ENCODE data around the gene ZSWIM9. TPM values are rescaled to one million over a fixed set of nuclear protein-coding genes. Genes with fewer than 3 reads are reported as not detected.

The ZSWIM9 gene
- total and polyA plus RNA-seq, 4 donors, result 0.25 to 2.5 (median 1.6) TPM

DNA sequence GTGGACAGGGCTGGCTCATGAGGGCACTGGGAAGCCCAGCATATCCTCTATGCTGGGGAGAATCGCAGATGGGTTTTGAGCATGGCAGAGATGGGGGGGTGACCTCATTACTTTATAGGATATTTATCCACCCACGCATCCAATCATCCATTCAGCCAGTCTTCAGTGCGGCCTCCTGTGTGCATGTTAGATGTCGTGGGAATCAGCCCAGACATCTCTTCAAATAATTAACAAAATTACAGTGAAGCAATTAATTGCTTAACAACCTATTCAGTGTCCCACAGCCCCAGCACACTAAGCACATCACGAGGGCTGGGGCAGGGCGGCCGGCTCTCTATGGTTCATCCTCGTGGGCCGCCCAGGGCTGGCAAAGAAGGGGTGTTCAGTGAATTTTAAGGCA lies 21.9 kb upstream of the ZSWIM9 start:
- 87% methylated on average over 9 of the region's 9 CpGs for WGBS
- H3K4me1 ChIP-seq (ENCODE audit: control insufficient read depth in 4 of 4, insufficient read depth in 4 of 4, low read length in 3 of 4), result peaks cover 8 to 32% (median 31%) of the 10 kb centered on the region in 4 donors
- no peak overlapping the region for H3K27ac ChIP-seq (ENCODE audit: low read depth in 1 of 2, low read length in 2 of 2)
- no peaks in the 10 kb centered on the region for H3K27me3 ChIP-seq (ENCODE audit: control insufficient read depth in 4 of 4, insufficient read depth in 4 of 4, low read length in 3 of 4)
- H3K9me3 ChIP-seq (ENCODE audit: control insufficient read depth in 4 of 4, low read length in 3 of 4), result no peaks in the 10 kb centered on the region
- no peak overlapping the region for H3K4me3 ChIP-seq (ENCODE audit: low read depth in 1 of 3, low read length in 3 of 3)
- H3K36me3 ChIP-seq (ENCODE audit: control insufficient read depth in 4 of 4, insufficient read depth in 3 of 4, low read depth in 1 of 4, low read length in 3 of 4), result peaks cover 0 to 3% (median under 1%) of the 10 kb centered on the region in 4 donors
- no peak overlapping the region for H3K9ac ChIP-seq (ENCODE audit: low read depth in 1 of 2, low read length in 2 of 2)
- TF ChIP-seq TAF1 (conservative IDR thresholded peaks at IDR 0.05), result no peak
- TF ChIP-seq, protein P1, sequence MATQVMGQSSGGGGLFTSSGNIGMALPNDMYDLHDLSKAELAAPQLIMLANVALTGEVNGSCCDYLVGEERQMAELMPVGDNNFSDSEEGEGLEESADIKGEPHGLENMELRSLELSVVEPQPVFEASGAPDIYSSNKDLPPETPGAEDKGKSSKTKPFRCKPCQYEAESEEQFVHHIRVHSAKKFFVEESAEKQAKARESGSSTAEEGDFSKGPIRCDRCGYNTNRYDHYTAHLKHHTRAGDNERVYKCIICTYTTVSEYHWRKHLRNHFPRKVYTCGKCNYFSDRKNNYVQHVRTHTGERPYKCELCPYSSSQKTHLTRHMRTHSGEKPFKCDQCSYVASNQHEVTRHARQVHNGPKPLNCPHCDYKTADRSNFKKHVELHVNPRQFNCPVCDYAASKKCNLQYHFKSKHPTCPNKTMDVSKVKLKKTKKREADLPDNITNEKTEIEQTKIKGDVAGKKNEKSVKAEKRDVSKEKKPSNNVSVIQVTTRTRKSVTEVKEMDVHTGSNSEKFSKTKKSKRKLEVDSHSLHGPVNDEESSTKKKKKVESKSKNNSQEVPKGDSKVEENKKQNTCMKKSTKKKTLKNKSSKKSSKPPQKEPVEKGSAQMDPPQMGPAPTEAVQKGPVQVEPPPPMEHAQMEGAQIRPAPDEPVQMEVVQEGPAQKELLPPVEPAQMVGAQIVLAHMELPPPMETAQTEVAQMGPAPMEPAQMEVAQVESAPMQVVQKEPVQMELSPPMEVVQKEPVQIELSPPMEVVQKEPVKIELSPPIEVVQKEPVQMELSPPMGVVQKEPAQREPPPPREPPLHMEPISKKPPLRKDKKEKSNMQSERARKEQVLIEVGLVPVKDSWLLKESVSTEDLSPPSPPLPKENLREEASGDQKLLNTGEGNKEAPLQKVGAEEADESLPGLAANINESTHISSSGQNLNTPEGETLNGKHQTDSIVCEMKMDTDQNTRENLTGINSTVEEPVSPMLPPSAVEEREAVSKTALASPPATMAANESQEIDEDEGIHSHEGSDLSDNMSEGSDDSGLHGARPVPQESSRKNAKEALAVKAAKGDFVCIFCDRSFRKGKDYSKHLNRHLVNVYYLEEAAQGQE (IDR thresholded peaks at IDR 0.05), result no peak
- TF ChIP-seq GABPA (IDR thresholded peaks at IDR 0.05 in 1 of 2, conservative IDR thresholded peaks at IDR 0.05 in 1 of 2), result no peak
- TF ChIP-seq, protein P2, sequence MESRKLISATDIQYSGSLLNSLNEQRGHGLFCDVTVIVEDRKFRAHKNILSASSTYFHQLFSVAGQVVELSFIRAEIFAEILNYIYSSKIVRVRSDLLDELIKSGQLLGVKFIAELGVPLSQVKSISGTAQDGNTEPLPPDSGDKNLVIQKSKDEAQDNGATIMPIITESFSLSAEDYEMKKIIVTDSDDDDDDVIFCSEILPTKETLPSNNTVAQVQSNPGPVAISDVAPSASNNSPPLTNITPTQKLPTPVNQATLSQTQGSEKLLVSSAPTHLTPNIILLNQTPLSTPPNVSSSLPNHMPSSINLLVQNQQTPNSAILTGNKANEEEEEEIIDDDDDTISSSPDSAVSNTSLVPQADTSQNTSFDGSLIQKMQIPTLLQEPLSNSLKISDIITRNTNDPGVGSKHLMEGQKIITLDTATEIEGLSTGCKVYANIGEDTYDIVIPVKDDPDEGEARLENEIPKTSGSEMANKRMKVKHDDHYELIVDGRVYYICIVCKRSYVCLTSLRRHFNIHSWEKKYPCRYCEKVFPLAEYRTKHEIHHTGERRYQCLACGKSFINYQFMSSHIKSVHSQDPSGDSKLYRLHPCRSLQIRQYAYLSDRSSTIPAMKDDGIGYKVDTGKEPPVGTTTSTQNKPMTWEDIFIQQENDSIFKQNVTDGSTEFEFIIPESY (IDR thresholded peaks at IDR 0.05), result no peak
- no peak for TF ChIP-seq JUND (IDR thresholded peaks at IDR 0.05)
- no peak for TF ChIP-seq RXRA (IDR thresholded peaks at IDR 0.05)
- no peak for DNase-seq (ENCODE audit: low spot score)

DNA sequence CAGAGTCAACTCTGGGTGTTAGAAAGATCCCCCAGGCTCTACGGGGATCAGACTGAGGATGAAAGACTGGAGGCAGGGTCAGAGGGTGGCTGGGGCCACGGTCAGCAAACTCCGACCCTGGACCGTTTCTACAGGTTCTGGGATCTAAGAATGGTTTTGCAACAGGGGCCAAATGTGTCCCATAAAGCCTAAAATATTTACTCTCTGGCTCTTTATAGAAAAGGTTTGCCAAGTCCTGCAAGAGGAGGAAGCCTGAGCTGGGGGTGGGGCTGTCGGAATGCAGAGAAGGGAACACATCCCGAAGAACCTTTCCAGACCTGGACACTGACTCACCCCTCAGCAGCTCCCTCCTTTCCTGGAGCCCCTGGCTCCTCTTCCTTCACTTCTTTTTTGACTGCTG lies 21.1 kb upstream of the ZSWIM9 start:
- TF ChIP-seq NR2F2 (IDR thresholded peaks at IDR 0.05), result no peak
- peak; percentile 90 to 96 for TF ChIP-seq RXRA (IDR thresholded peaks at IDR 0.05)
- no peak for TF ChIP-seq EGR1 (IDR thresholded peaks at IDR 0.05; ENCODE audit: low read depth in 2 of 2)
- TF ChIP-seq, protein P3, sequence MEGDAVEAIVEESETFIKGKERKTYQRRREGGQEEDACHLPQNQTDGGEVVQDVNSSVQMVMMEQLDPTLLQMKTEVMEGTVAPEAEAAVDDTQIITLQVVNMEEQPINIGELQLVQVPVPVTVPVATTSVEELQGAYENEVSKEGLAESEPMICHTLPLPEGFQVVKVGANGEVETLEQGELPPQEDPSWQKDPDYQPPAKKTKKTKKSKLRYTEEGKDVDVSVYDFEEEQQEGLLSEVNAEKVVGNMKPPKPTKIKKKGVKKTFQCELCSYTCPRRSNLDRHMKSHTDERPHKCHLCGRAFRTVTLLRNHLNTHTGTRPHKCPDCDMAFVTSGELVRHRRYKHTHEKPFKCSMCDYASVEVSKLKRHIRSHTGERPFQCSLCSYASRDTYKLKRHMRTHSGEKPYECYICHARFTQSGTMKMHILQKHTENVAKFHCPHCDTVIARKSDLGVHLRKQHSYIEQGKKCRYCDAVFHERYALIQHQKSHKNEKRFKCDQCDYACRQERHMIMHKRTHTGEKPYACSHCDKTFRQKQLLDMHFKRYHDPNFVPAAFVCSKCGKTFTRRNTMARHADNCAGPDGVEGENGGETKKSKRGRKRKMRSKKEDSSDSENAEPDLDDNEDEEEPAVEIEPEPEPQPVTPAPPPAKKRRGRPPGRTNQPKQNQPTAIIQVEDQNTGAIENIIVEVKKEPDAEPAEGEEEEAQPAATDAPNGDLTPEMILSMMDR (IDR thresholded peaks at IDR 0.05; ENCODE audit: low read depth, low read length, missing input control), result no peak
- TF ChIP-seq, protein P2 (IDR thresholded peaks at IDR 0.05), result no peak
- peak; percentile 62 to 84 for TF ChIP-seq HNF4A (conservative IDR thresholded peaks at IDR 0.05)
- peak; percentile 14 for TF ChIP-seq FOXA2 (IDR thresholded peaks at IDR 0.05)
- TF ChIP-seq TAF1 (conservative IDR thresholded peaks at IDR 0.05), result no peak
- no peak for TF ChIP-seq FOXA1 (IDR thresholded peaks at IDR 0.05)
- no peak for TF ChIP-seq GABPA (IDR thresholded peaks at IDR 0.05 in 1 of 2, conservative IDR thresholded peaks at IDR 0.05 in 1 of 2)
- TF ChIP-seq, protein P1 (IDR thresholded peaks at IDR 0.05), result peak; percentile 50
- TF ChIP-seq HNF4G (IDR thresholded peaks at IDR 0.05), result no peak
- TF ChIP-seq, protein P4, sequence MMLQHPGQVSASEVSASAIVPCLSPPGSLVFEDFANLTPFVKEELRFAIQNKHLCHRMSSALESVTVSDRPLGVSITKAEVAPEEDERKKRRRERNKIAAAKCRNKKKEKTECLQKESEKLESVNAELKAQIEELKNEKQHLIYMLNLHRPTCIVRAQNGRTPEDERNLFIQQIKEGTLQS (IDR thresholded peaks at IDR 0.05), result no peak
- peak; percentile 39 to 43 for TF ChIP-seq RAD21 (IDR thresholded peaks at IDR 0.05)
- peak; percentile 24 for TF ChIP-seq YY1 (IDR thresholded peaks at IDR 0.05)
- TF ChIP-seq, protein P5, sequence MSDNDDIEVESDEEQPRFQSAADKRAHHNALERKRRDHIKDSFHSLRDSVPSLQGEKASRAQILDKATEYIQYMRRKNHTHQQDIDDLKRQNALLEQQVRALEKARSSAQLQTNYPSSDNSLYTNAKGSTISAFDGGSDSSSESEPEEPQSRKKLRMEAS (IDR thresholded peaks at IDR 0.05), result no peak
- peak; percentile 38 for TF ChIP-seq SP1 (IDR thresholded peaks at IDR 0.05)
- peak in 1 of 2 donors; percentile 51 for TF ChIP-seq JUND (IDR thresholded peaks at IDR 0.05)
- DNase-seq (ENCODE audit: low spot score), result no peak

More for the DNA sequence above, 21.1 kb upstream of the ZSWIM9 start:
- Histone ChIP-seq H3K4me1 (ENCODE audit: control insufficient read depth in 4 of 4, insufficient read depth in 4 of 4, low read length in 3 of 4) (peaks cover 8 to 32% (median 31%) of the 10 kb centered on the region in 4 donors), H3K9me3 (ENCODE audit: control insufficient read depth in 4 of 4, low read length in 3 of 4) (no peaks in the 10 kb centered on the region), H3K36me3 (ENCODE audit: control insufficient read depth in 4 of 4, insufficient read depth in 3 of 4, low read depth in 1 of 4, low read length in 3 of 4) (peaks cover 0 to 2% (median 0%) of the 10 kb centered on the region in 4 donors), H3K4me3 (ENCODE audit: low read depth in 1 of 3, low read length in 3 of 3) (no peak overlapping the region), H3K9ac (ENCODE audit: low read depth in 1 of 2, low read length in 2 of 2) (no peak overlapping the region), H3K27me3 (ENCODE audit: control insufficient read depth in 4 of 4, insufficient read depth in 4 of 4, low read length in 3 of 4) (no peaks in the 10 kb centered on the region), H3K27ac (ENCODE audit: low read depth in 1 of 2, low read length in 2 of 2) (peak overlapping the region; percentile 2 to 37)
- WGBS, result 37% methylated on average over 6 of the region's 6 CpGs

All from liver (tissue), 9 donors.